ENCODE results near the gene MMP25. TPM values are rescaled to one million over a fixed set of nuclear protein-coding genes. Genes with fewer than 3 reads are reported as not detected.

The MMP25 gene
- total RNA-seq, 1 donor from 2014 or later, result 0.89 TPM

GRCh38 chr16:3073448-3073847, 27.1 kb downstream of the MMP25 start:
- Histone ChIP-seq H3K4me2 (ENCODE audit: low read length) (no peak overlapping the region), H3K4me3 (ENCODE audit: insufficient read depth, low read depth, low read length) (no peak overlapping the region), H3K27me3 (ENCODE audit: insufficient read depth, low read length) (peaks cover 5% of the 10 kb centered on the region), H4K20me1 (ENCODE audit: insufficient read depth, low read length) (no peaks in the 10 kb centered on the region), H3K4me1 (ENCODE audit: insufficient read depth, low read length) (no peaks in the 10 kb centered on the region), H3K27ac (ENCODE audit: low read depth, low read length) (no peak overlapping the region), H3K9ac (ENCODE audit: low read length) (no peak overlapping the region), H3K79me2 (ENCODE audit: insufficient read depth, low read length) (no peaks in the 10 kb centered on the region), H2AFZ (ENCODE audit: low read depth, low read length) (no peak overlapping the region), H3K36me3 (ENCODE audit: insufficient read depth, low read length) (no peaks in the 10 kb centered on the region), H3K9me3 (ENCODE audit: insufficient read depth, low read depth, low read length) (no peaks in the 10 kb centered on the region)
- peaks cover 14% of the 10 kb centered on the region for H3K9me3 Mint-ChIP-seq (ENCODE audit: unreplicated experiment)
- no peak overlapping the region for H3K27ac Mint-ChIP-seq (ENCODE audit: unreplicated experiment)
- no peak for DNase-seq (ENCODE audit: low read depth)
- FAIRE-seq, result no peak
- H3K27me3 Mint-ChIP-seq (ENCODE audit: low read depth, unreplicated experiment), result peaks cover 37% of the 10 kb centered on the region
- H3K4me3 Mint-ChIP-seq (ENCODE audit: unreplicated experiment), result no peak overlapping the region
- H3K4me1 Mint-ChIP-seq (ENCODE audit: low read depth, unreplicated experiment), result peaks cover 3% of the 10 kb centered on the region
- TF ChIP-seq CTCF (IDR thresholded peaks at IDR 0.05; ENCODE audit: insufficient read depth, low read depth, low read length) (no peak), EZH2 (IDR thresholded peaks at IDR 0.05; ENCODE audit: insufficient read depth, low read length) (no peak)
- peaks cover 6% of the 10 kb centered on the region for H3K36me3 Mint-ChIP-seq (ENCODE audit: low read depth, unreplicated experiment)

- Histone ChIP-seq H3K27me3 (ENCODE audit: insufficient read depth, low read length) (peaks cover 13% of the 10 kb centered on the region), H3K9ac (ENCODE audit: low read length) (no peak overlapping the region), H3K36me3 (ENCODE audit: insufficient read depth, low read length) (no peaks in the 10 kb centered on the region), H2AFZ (ENCODE audit: low read depth, low read length) (no peak overlapping the region), H3K4me3 (ENCODE audit: insufficient read depth, low read depth, low read length) (no peak overlapping the region), H4K20me1 (ENCODE audit: insufficient read depth, low read length) (no peaks in the 10 kb centered on the region), H3K79me2 (ENCODE audit: insufficient read depth, low read length) (no peaks in the 10 kb centered on the region), H3K27ac (ENCODE audit: low read depth, low read length) (no peak overlapping the region), H3K4me1 (ENCODE audit: insufficient read depth, low read length) (no peaks in the 10 kb centered on the region), H3K4me2 (ENCODE audit: low read length) (no peak overlapping the region), H3K9me3 (ENCODE audit: insufficient read depth, low read depth, low read length) (no peaks in the 10 kb centered on the region)
- no peak overlapping the region for H3K27ac Mint-ChIP-seq (ENCODE audit: unreplicated experiment)
- H3K36me3 Mint-ChIP-seq (ENCODE audit: low read depth, unreplicated experiment), result peaks cover 6% of the 10 kb centered on the region
- DNase-seq (ENCODE audit: low read depth) (no peak), FAIRE-seq (no peak)
- no peak for TF ChIP-seq CTCF (IDR thresholded peaks at IDR 0.05; ENCODE audit: insufficient read depth, low read depth, low read length)
- TF ChIP-seq EZH2 (IDR thresholded peaks at IDR 0.05; ENCODE audit: insufficient read depth, low read length), result no peak
- H3K4me3 Mint-ChIP-seq (ENCODE audit: unreplicated experiment), result no peak overlapping the region
- peaks cover 39% of the 10 kb centered on the region for H3K27me3 Mint-ChIP-seq (ENCODE audit: low read depth, unreplicated experiment)
- no peaks in the 10 kb centered on the region for H3K4me1 Mint-ChIP-seq (ENCODE audit: low read depth, unreplicated experiment)
- peaks cover 14% of the 10 kb centered on the region for H3K9me3 Mint-ChIP-seq (ENCODE audit: unreplicated experiment)
Measured at GRCh38 chr16:3074860-3075522, 28.6 kb downstream of the MMP25 start.

GRCh38 chr16:3075523-3075915, 29.2 kb downstream of the MMP25 start:
- H3K4me1 Mint-ChIP-seq (ENCODE audit: low read depth, unreplicated experiment), result no peaks in the 10 kb centered on the region
- H3K27me3 ChIP-seq (ENCODE audit: insufficient read depth, low read length), result peaks cover 18% of the 10 kb centered on the region

More at GRCh38 chr16:3075523-3075915, 29.2 kb downstream of the MMP25 start:
- Mint-ChIP-seq H3K36me3 (ENCODE audit: low read depth, unreplicated experiment) (peaks cover 3% of the 10 kb centered on the region), H3K27me3 (ENCODE audit: low read depth, unreplicated experiment) (peaks cover 41% of the 10 kb centered on the region), H3K4me3 (ENCODE audit: unreplicated experiment) (no peak overlapping the region), H3K27ac (ENCODE audit: unreplicated experiment) (no peak overlapping the region), H3K9me3 (ENCODE audit: unreplicated experiment) (peaks cover 11% of the 10 kb centered on the region)
- no peak overlapping the region for H3K4me3 ChIP-seq (ENCODE audit: insufficient read depth, low read depth, low read length)
- FAIRE-seq (no peak), DNase-seq (ENCODE audit: low read depth) (no peak)
- H3K79me2 ChIP-seq (ENCODE audit: insufficient read depth, low read length), result no peaks in the 10 kb centered on the region
- H3K9ac ChIP-seq (ENCODE audit: low read length), result no peak overlapping the region
- no peak overlapping the region for H3K27ac ChIP-seq (ENCODE audit: low read depth, low read length)
- no peak overlapping the region for H2AFZ ChIP-seq (ENCODE audit: low read depth, low read length)
- H4K20me1 ChIP-seq (ENCODE audit: insufficient read depth, low read length), result no peaks in the 10 kb centered on the region
- H3K4me2 ChIP-seq (ENCODE audit: low read length), result no peak overlapping the region
- H3K36me3 ChIP-seq (ENCODE audit: insufficient read depth, low read length), result no peaks in the 10 kb centered on the region
- H3K4me1 ChIP-seq (ENCODE audit: insufficient read depth, low read length), result no peaks in the 10 kb centered on the region
- H3K9me3 ChIP-seq (ENCODE audit: insufficient read depth, low read depth, low read length), result no peaks in the 10 kb centered on the region
- TF ChIP-seq CTCF (IDR thresholded peaks at IDR 0.05; ENCODE audit: insufficient read depth, low read depth, low read length) (no peak), EZH2 (IDR thresholded peaks at IDR 0.05; ENCODE audit: insufficient read depth, low read length) (no peak)
